ENCODE results near the gene DST.

DNA sequence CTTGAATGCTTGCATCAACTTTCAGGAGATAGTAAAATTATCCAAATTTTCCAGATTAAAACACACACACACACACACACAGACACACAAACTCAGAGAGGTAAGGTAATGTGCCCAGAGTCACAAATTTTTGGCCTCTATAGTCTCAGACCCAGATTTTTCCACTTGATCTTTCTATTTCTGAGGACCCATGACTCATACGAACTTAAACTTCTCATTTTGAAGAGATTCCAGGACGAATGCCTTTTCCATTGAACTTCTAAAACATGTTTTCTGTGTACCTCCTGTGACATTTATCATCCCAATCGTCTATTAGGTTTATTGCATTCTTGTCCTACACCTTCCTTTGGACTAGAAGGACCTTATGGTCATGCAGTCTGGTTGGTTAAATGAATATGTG, 222.4 kb downstream of the DST start:
- TF ChIP-seq, protein P1, sequence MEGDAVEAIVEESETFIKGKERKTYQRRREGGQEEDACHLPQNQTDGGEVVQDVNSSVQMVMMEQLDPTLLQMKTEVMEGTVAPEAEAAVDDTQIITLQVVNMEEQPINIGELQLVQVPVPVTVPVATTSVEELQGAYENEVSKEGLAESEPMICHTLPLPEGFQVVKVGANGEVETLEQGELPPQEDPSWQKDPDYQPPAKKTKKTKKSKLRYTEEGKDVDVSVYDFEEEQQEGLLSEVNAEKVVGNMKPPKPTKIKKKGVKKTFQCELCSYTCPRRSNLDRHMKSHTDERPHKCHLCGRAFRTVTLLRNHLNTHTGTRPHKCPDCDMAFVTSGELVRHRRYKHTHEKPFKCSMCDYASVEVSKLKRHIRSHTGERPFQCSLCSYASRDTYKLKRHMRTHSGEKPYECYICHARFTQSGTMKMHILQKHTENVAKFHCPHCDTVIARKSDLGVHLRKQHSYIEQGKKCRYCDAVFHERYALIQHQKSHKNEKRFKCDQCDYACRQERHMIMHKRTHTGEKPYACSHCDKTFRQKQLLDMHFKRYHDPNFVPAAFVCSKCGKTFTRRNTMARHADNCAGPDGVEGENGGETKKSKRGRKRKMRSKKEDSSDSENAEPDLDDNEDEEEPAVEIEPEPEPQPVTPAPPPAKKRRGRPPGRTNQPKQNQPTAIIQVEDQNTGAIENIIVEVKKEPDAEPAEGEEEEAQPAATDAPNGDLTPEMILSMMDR (IDR thresholded peaks at IDR 0.05 in 4 of 5, conservative IDR thresholded peaks at IDR 0.05 in 1 of 5), result no peak
- no peak for TF ChIP-seq POLR2A (IDR thresholded peaks at IDR 0.05)

Data from gastrocnemius medialis (tissue), 4 donors.